Lung microvascular endothelial cell (primary cell): ENCODE data around the gene NMNAT3. TPM values are rescaled to one million over a fixed set of nuclear protein-coding genes. Genes with fewer than 3 reads are reported as not detected.

Source experiments
- DNase-seq, 2 donors: peaks; one replicate each; pipeline versions ENCODE4 v3.0.0 to v3.0.0-alpha.2; 2010; ENCODE audit warnings: low read depth in 2 of 2
- total RNA-seq: library from RNA; depleted of rRNA; stranded (reverse); fragments of >200 nt; gene quantifications from 2 replicates; pipeline ENCODE4 v1.2.1, GENCODE V29; 2014

Gene NMNAT3
- total RNA-seq, result 0.87 and 1.6 TPM in 2 replicates

GRCh38 chr3:139677388-139678155, at the start of gene NMNAT3:
Gene NMNAT3, minus strand, starts transcription at chr3:139677972. Its CDS starts 50,248 bp downstream, at chr3:139627724.
- DNase-seq, result peak; percentile 45 to 63

- no peak for DNase-seq
Measured at GRCh38 chr3:139721370-139721769, 43.6 kb upstream of the NMNAT3 start.

GRCh38 chr3:139718415-139718814, 40.6 kb upstream of the NMNAT3 start:
- peak in 1 of 2 donors; percentile 3 for DNase-seq

GRCh38 chr3:139716908-139717485, 39.2 kb upstream of the NMNAT3 start:
- no peak for DNase-seq

GRCh38 chr3:139715743-139716360, 38.1 kb upstream of the NMNAT3 start:
- no peak for DNase-seq

GRCh38 chr3:139715166-139715565, 37.4 kb upstream of the NMNAT3 start:
- DNase-seq, result no peak

GRCh38 chr3:139710212-139710611, 32.4 kb upstream of the NMNAT3 start:
- no peak for DNase-seq

GRCh38 chr3:139705631-139706030, 27.9 kb upstream of the NMNAT3 start:
- no peak for DNase-seq

GRCh38 chr3:139696314-139696604, 18.5 kb upstream of the NMNAT3 start:
- DNase-seq, result no peak

GRCh38 chr3:139695426-139696313, 17.9 kb upstream of the NMNAT3 start:
- DNase-seq, result no peak

- DNase-seq, result no peak
Measured at GRCh38 chr3:139695007-139695406, 17.2 kb upstream of the NMNAT3 start.

- DNase-seq, result no peak
Measured at GRCh38 chr3:139694542-139694941, 16.8 kb upstream of the NMNAT3 start.

- DNase-seq, result no peak
Measured at GRCh38 chr3:139691619-139692018, 13.8 kb upstream of the NMNAT3 start.

- no peak for DNase-seq
Measured at GRCh38 chr3:139689708-139690228, 12.0 kb upstream of the NMNAT3 start.

GRCh38 chr3:139689122-139689521, 11.3 kb upstream of the NMNAT3 start:
- DNase-seq, result no peak

- no peak for DNase-seq
Measured at GRCh38 chr3:139687431-139687830, 9.7 kb upstream of the NMNAT3 start.

GRCh38 chr3:139686624-139687023, 8.9 kb upstream of the NMNAT3 start:
- no peak for DNase-seq

GRCh38 chr3:139686206-139686605, 8.4 kb upstream of the NMNAT3 start:
- no peak for DNase-seq

GRCh38 chr3:139679220-139679775, 1.5 kb upstream of the NMNAT3 start:
- no peak for DNase-seq

- no peak for DNase-seq
Measured at GRCh38 chr3:139676632-139677387, 962 bp downstream of the NMNAT3 start.

- DNase-seq, result no peak
Measured at GRCh38 chr3:139676108-139676507, 1.7 kb downstream of the NMNAT3 start.
